HG02885 (cell line): Measurements from ENCODE around the gene ZFP92.

Source experiments
- ATAC-seq: cut with Tn5 transposase; IDR thresholded peaks from one replicate; pipeline ENCODE4 v1.9.1; 2021; ENCODE audit warnings: mild to moderate bottlenecking; ENCODE audit not compliant: unreplicated experiment, poor library complexity

ZFP92 gene

GRCh38 chrX:153433781-153434285 lies 22.6 kb downstream of the ZFP92 start:
- no peak for ATAC-seq

GRCh38 chrX:153434801-153435200 lies 23.5 kb downstream of the ZFP92 start:
- no peak for ATAC-seq

GRCh38 chrX:153435845-153436244 lies 24.6 kb downstream of the ZFP92 start:
- ATAC-seq, result no peak

GRCh38 chrX:153438532-153438931 lies 27.3 kb downstream of the ZFP92 start:
- no peak for ATAC-seq

GRCh38 chrX:153439977-153440376 lies 28.7 kb downstream of the ZFP92 start:
- no peak for ATAC-seq

- no peak for ATAC-seq
Observed at GRCh38 chrX:153440556-153441135, 29.4 kb downstream of the ZFP92 start.

- ATAC-seq, result no peak
Observed at GRCh38 chrX:153441296-153441695, 30.0 kb downstream of the ZFP92 start.

GRCh38 chrX:153441981-153442380 lies 30.7 kb downstream of the ZFP92 start:
- ATAC-seq, result no peak

- no peak for ATAC-seq
Observed at GRCh38 chrX:153442463-153442862, 31.2 kb downstream of the ZFP92 start.

- ATAC-seq, result no peak
Observed at GRCh38 chrX:153443476-153444332, 32.4 kb downstream of the ZFP92 start.

- no peak for ATAC-seq
Observed at GRCh38 chrX:153444333-153445011, 33.2 kb downstream of the ZFP92 start.

GRCh38 chrX:153445106-153445855 lies 34.0 kb downstream of the ZFP92 start:
- ATAC-seq, result no peak

- no peak for ATAC-seq
Observed at GRCh38 chrX:153445856-153446635, 34.8 kb downstream of the ZFP92 start, which contains the start of gene TREX2. TSS of gene TREX2 (minus strand) at chrX:153446056. CDS start at chrX:153445430, 626 bp downstream.

GRCh38 chrX:153446636-153446936 lies 35.3 kb downstream of the ZFP92 start:
- no peak for ATAC-seq

- ATAC-seq, result no peak
Observed at GRCh38 chrX:153446950-153447580, 35.8 kb downstream of the ZFP92 start.

GRCh38 chrX:153447581-153447960 lies 36.3 kb downstream of the ZFP92 start:
- no peak for ATAC-seq

GRCh38 chrX:153448556-153449367 lies 37.5 kb downstream of the ZFP92 start:
- no peak for ATAC-seq

GRCh38 chrX:153449368-153450113 lies 38.3 kb downstream of the ZFP92 start:
- ATAC-seq, result no peak
